SK-N-SH (cell line): ENCODE measurements around the gene MEN1.

Experiments used
- EP300 ChIP-seq, 2 experiments: IDR thresholded peaks; 2 replicates each; pipeline versions ENCODE4 v1.4.0 to v1.6.1; 2012; ENCODE audit warnings: borderline replicate concordance in 1 of 2, low read depth in 1 of 2, low read length in 1 of 2
- FOXM1 ChIP-seq: IDR thresholded peaks from 2 replicates; pipeline ENCODE4 v1.4.0; 2012; ENCODE audit warnings: low read depth, mild to moderate bottlenecking
- GABPA ChIP-seq: IDR thresholded peaks from 2 replicates; pipeline ENCODE4 v1.4.0; 2012; ENCODE audit warnings: low read depth, mild to moderate bottlenecking
- POLR2AphosphoS5 ChIP-seq: IDR thresholded peaks from 2 replicates; pipeline ENCODE4 v1.6.1; 2012; ENCODE audit warnings: low read depth, low read length
- RAD21 ChIP-seq: IDR thresholded peaks from 2 replicates; pipeline ENCODE4 v1.6.1; 2012; ENCODE audit warnings: mild to moderate bottlenecking, low read length
- RFX5 ChIP-seq: IDR thresholded peaks from 2 replicates; pipeline ENCODE4 v1.6.1; 2012; ENCODE audit warnings: mild to moderate bottlenecking, improper control_type of control experiment, low read length
- TAF1 ChIP-seq: IDR thresholded peaks from 2 replicates; pipeline ENCODE4 v1.6.1; 2012; ENCODE audit warnings: low read depth, mild to moderate bottlenecking, low read length, moderate library complexity, borderline replicate concordance
- TF ChIP-seq, protein P1 (sequence below): fragments of 200-600 bp; sonication (generic); IDR thresholded peaks from 2 replicates; pipeline ENCODE4 v1.6.1; 2017; ENCODE audit warnings: antibody characterized with exemption, mild to moderate bottlenecking, moderate library complexity
- TF ChIP-seq, protein P2 (sequence below): IDR thresholded peaks from 2 replicates; pipeline ENCODE4 v1.4.0; 2012; ENCODE audit warnings: low read depth
- TF ChIP-seq, protein P3 (sequence below): IDR thresholded peaks from 2 replicates; pipeline ENCODE4 v1.4.0; 2012; ENCODE audit warnings: low read depth, borderline replicate concordance

- no peak for TF ChIP-seq GABPA
- TF ChIP-seq, protein P1, sequence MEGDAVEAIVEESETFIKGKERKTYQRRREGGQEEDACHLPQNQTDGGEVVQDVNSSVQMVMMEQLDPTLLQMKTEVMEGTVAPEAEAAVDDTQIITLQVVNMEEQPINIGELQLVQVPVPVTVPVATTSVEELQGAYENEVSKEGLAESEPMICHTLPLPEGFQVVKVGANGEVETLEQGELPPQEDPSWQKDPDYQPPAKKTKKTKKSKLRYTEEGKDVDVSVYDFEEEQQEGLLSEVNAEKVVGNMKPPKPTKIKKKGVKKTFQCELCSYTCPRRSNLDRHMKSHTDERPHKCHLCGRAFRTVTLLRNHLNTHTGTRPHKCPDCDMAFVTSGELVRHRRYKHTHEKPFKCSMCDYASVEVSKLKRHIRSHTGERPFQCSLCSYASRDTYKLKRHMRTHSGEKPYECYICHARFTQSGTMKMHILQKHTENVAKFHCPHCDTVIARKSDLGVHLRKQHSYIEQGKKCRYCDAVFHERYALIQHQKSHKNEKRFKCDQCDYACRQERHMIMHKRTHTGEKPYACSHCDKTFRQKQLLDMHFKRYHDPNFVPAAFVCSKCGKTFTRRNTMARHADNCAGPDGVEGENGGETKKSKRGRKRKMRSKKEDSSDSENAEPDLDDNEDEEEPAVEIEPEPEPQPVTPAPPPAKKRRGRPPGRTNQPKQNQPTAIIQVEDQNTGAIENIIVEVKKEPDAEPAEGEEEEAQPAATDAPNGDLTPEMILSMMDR: no peak
- no peak for TF ChIP-seq EP300 (IDR thresholded peaks at IDR 0.05; ENCODE audit: borderline replicate concordance in 1 of 2, low read depth in 1 of 2, low read length in 1 of 2)
- no peak for TF ChIP-seq TAF1
- TF ChIP-seq RAD21: no peak
- TF ChIP-seq RFX5: no peak
- TF ChIP-seq, protein P2, sequence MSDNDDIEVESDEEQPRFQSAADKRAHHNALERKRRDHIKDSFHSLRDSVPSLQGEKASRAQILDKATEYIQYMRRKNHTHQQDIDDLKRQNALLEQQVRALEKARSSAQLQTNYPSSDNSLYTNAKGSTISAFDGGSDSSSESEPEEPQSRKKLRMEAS: no peak
- TF ChIP-seq, protein P3, sequence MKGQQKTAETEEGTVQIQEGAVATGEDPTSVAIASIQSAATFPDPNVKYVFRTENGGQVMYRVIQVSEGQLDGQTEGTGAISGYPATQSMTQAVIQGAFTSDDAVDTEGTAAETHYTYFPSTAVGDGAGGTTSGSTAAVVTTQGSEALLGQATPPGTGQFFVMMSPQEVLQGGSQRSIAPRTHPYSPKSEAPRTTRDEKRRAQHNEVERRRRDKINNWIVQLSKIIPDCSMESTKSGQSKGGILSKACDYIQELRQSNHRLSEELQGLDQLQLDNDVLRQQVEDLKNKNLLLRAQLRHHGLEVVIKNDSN: no peak
- no peak for TF ChIP-seq POLR2AphosphoS5
- TF ChIP-seq FOXM1: no peak
Measured at GRCh38 chr11:64801561-64802369, 8.6 kb downstream of the MEN1 start.
